GM18517 (cell line): ENCODE data around the gene ADGRL3.
"Not testable (repeated sequence)": the region's sequence is repeated elsewhere in the genome, so short reads cannot be mapped to it uniquely, and the experiment has no call there.

Experiments
- ATAC-seq: cut with Tn5 transposase; IDR thresholded peaks from one replicate; pipeline ENCODE4 v1.9.1; 2021; ENCODE audit warnings: mild to moderate bottlenecking, moderate library complexity; ENCODE audit not compliant: unreplicated experiment

ADGRL3 gene

GRCh38 chr4:61468024-61468720 is 268.0 kb downstream of the ADGRL3 start:
- no peak for ATAC-seq

- ATAC-seq, result no peak
Observed at GRCh38 chr4:61473306-61473705, 273.2 kb downstream of the ADGRL3 start.

- ATAC-seq, result no peak
Observed at GRCh38 chr4:61478340-61478739, 278.2 kb downstream of the ADGRL3 start.

- no peak for ATAC-seq
Observed at GRCh38 chr4:61485056-61485455, 284.9 kb downstream of the ADGRL3 start.

- ATAC-seq, result no peak
Observed at GRCh38 chr4:61489927-61490326, 289.8 kb downstream of the ADGRL3 start.

GRCh38 chr4:61493041-61493440 is 292.9 kb downstream of the ADGRL3 start:
- no peak for ATAC-seq

GRCh38 chr4:61493470-61493869 is 293.3 kb downstream of the ADGRL3 start:
- no peak for ATAC-seq

- ATAC-seq, result no peak
Observed at GRCh38 chr4:61500883-61501282, 300.8 kb downstream of the ADGRL3 start.

GRCh38 chr4:61501812-61502211 is 301.7 kb downstream of the ADGRL3 start:
- ATAC-seq, result no peak

- no peak for ATAC-seq
Observed at GRCh38 chr4:61505773-61506685, 305.9 kb downstream of the ADGRL3 start.

GRCh38 chr4:61507091-61507490 is 307.0 kb downstream of the ADGRL3 start:
- no peak for ATAC-seq

- ATAC-seq, result not testable (repeated sequence)
Observed at GRCh38 chr4:61509721-61510241, 309.7 kb downstream of the ADGRL3 start.

- no peak for ATAC-seq
Observed at GRCh38 chr4:61511716-61512488, 311.8 kb downstream of the ADGRL3 start.

- no peak for ATAC-seq
Observed at GRCh38 chr4:61514991-61515390, 314.9 kb downstream of the ADGRL3 start.

- no peak for ATAC-seq
Observed at GRCh38 chr4:61517144-61517543, 317.0 kb downstream of the ADGRL3 start.

GRCh38 chr4:61520166-61520565 is 320.0 kb downstream of the ADGRL3 start:
- no peak for ATAC-seq

- no peak for ATAC-seq
Observed at GRCh38 chr4:61520681-61521160, 320.6 kb downstream of the ADGRL3 start.

- no peak for ATAC-seq
Observed at GRCh38 chr4:61521451-61521850, 321.3 kb downstream of the ADGRL3 start.

- ATAC-seq, result no peak
Observed at GRCh38 chr4:61522312-61522711, 322.2 kb downstream of the ADGRL3 start.

- ATAC-seq, result no peak
Observed at GRCh38 chr4:61527888-61528287, 327.8 kb downstream of the ADGRL3 start.

- no peak for ATAC-seq
Observed at GRCh38 chr4:61528595-61528994, 328.5 kb downstream of the ADGRL3 start.
